ENCODE data around the gene SMIM15.

GRCh38 chr5:61141801-61142200 lies 20.5 kb downstream of the SMIM15 start:
- TF ChIP-seq, protein P1, sequence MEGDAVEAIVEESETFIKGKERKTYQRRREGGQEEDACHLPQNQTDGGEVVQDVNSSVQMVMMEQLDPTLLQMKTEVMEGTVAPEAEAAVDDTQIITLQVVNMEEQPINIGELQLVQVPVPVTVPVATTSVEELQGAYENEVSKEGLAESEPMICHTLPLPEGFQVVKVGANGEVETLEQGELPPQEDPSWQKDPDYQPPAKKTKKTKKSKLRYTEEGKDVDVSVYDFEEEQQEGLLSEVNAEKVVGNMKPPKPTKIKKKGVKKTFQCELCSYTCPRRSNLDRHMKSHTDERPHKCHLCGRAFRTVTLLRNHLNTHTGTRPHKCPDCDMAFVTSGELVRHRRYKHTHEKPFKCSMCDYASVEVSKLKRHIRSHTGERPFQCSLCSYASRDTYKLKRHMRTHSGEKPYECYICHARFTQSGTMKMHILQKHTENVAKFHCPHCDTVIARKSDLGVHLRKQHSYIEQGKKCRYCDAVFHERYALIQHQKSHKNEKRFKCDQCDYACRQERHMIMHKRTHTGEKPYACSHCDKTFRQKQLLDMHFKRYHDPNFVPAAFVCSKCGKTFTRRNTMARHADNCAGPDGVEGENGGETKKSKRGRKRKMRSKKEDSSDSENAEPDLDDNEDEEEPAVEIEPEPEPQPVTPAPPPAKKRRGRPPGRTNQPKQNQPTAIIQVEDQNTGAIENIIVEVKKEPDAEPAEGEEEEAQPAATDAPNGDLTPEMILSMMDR (IDR thresholded peaks at IDR 0.05), result no peak
- TF ChIP-seq POLR2A (IDR thresholded peaks at IDR 0.05), result no peak
- TF ChIP-seq POLR2AphosphoS5 (IDR thresholded peaks at IDR 0.05), result no peak
- no peak for TF ChIP-seq EP300 (IDR thresholded peaks at IDR 0.05)

Data from upper lobe of left lung (tissue), 4 donors.